Stomach (tissue), 4 donors: ENCODE data around the gene CDCA4.
A peak's percentile ranks its signal among the peaks of the same experiment; 100 is the strongest.

ENCODE experiments used
- POLR2A ChIP-seq, 4 donors: fragments of 450-650 bp; IDR thresholded peaks; one replicate each; pipeline ENCODE4 v1.6.1; 2016; ENCODE audit warnings: antibody characterized with exemption in 4 of 4, control low read depth in 2 of 4, mild to moderate bottlenecking in 1 of 4, moderate library complexity in 1 of 4
- POLR2AphosphoS5 ChIP-seq, 3 donors: sonication (generic); formaldehyde crosslinking; IDR thresholded peaks; one replicate each; pipeline ENCODE4 v1.6.1; 2016; ENCODE audit warnings: antibody characterized with exemption in 3 of 3
- TF ChIP-seq, protein P1 (sequence below), 7 experiments: fragments of 450-650 bp in 4 of 7; fragments of 200-600 bp in 3 of 7; sonication (generic) in 3 of 7; IDR thresholded peaks; one replicate each; pipeline ENCODE4 v1.5.1; 2016 to 2019; ENCODE audit warnings: antibody characterized with exemption in 7 of 7, control low read depth in 2 of 7, mild to moderate bottlenecking in 1 of 7

- TF ChIP-seq POLR2AphosphoS5 (IDR thresholded peaks at IDR 0.05) (peak in 1 of 3 donors; percentile 86), POLR2A (IDR thresholded peaks at IDR 0.05) (no peak)
- TF ChIP-seq, protein P1, sequence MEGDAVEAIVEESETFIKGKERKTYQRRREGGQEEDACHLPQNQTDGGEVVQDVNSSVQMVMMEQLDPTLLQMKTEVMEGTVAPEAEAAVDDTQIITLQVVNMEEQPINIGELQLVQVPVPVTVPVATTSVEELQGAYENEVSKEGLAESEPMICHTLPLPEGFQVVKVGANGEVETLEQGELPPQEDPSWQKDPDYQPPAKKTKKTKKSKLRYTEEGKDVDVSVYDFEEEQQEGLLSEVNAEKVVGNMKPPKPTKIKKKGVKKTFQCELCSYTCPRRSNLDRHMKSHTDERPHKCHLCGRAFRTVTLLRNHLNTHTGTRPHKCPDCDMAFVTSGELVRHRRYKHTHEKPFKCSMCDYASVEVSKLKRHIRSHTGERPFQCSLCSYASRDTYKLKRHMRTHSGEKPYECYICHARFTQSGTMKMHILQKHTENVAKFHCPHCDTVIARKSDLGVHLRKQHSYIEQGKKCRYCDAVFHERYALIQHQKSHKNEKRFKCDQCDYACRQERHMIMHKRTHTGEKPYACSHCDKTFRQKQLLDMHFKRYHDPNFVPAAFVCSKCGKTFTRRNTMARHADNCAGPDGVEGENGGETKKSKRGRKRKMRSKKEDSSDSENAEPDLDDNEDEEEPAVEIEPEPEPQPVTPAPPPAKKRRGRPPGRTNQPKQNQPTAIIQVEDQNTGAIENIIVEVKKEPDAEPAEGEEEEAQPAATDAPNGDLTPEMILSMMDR (IDR thresholded peaks at IDR 0.05): peak in 5 of 7 experiments; percentile 99 to 100 (median 100)
Observed at GRCh38 chr14:105045710-105046326, 24.9 kb upstream of the CDCA4 start.
